IgD-negative memory B cell (primary cell): ENCODE data around the gene NEDD4L. TPM values are rescaled to one million over a fixed set of nuclear protein-coding genes. Genes with fewer than 3 reads are reported as not detected.

Experiments used
- H3K27ac Mint-ChIP-seq, 3 donors: one replicate each; pipeline ENCODE4 v1.8.0; 2020 to 2022; ENCODE audit warnings: mild to moderate bottlenecking in 3 of 3, mixed read lengths in 3 of 3, moderate library complexity in 1 of 3
- H3K27me3 Mint-ChIP-seq: one replicate; pipeline ENCODE4 v1.8.0; 2021; ENCODE audit warnings: mixed read lengths
- H3K36me3 Mint-ChIP-seq: one replicate; pipeline ENCODE4 v1.8.0; 2020; ENCODE audit warnings: mild to moderate bottlenecking, mixed read lengths
- H3K4me1 Mint-ChIP-seq, 3 donors: one replicate each; pipeline ENCODE4 v1.8.0; 2020 to 2022; ENCODE audit warnings: mixed read lengths in 3 of 3, mild to moderate bottlenecking in 1 of 3
- H3K4me3 Mint-ChIP-seq, 4 donors: one replicate each; pipeline ENCODE4 v1.8.0; 2020 to 2022; ENCODE audit warnings: mild to moderate bottlenecking in 4 of 4, mixed read lengths in 4 of 4, moderate library complexity in 3 of 4
- H3K9me3 Mint-ChIP-seq, 3 donors: one replicate each; pipeline ENCODE4 v1.8.0; 2020 to 2021; ENCODE audit warnings: mixed read lengths in 3 of 3, mild to moderate bottlenecking in 1 of 3
- polyA plus RNA-seq: library from polyadenylated mRNA; unstranded; fragments of 300-500 nt; fragmentation: Illumina TruSeq; gene quantifications from one replicate; pipeline ENCODE4 v1.2.3, GENCODE V29; 2021

The NEDD4L gene
- polyA plus RNA-seq, 1 donor from 2014 or later = 9.6 TPM

DNA sequence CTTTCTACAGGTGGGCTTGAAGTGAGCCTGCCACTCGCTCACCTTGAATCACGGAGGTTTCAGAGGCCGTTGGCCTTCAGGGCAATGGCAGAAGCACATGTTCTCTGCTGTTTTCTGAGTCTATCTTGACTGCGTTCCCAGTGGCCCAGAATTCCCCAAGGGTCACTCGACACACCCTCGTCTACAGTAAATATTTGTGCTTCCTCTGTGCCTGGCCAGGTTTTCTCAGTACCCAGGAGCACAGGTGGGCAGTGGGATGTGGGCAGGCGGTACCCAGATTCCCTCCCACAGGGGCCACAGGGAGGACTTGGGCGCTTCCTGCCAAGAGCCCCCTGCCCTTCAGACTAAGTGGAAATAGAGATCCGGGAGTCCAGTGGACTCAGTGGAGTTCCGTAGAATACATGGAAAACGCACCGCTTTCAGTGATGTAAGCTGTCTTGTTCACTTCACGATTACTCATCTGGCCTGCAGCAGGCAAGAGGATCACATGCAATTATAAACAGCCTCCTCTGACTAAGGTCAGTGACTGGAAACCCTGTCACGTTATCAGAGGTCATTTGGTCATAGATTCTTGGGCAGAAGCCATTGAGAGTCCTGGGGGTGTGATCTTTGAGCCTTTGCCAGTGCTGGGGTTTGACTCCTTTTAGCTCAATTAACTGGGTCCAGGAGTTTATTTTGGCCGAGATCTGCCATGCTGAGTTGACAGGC, 179.8 kb downstream of the NEDD4L start:
- H3K4me3 Mint-ChIP-seq = peak overlapping the region; percentile 41 to 89 (median 63)
- H3K27ac Mint-ChIP-seq = peak overlapping the region in 2 of 3 donors; percentile 49 to 75

DNA sequence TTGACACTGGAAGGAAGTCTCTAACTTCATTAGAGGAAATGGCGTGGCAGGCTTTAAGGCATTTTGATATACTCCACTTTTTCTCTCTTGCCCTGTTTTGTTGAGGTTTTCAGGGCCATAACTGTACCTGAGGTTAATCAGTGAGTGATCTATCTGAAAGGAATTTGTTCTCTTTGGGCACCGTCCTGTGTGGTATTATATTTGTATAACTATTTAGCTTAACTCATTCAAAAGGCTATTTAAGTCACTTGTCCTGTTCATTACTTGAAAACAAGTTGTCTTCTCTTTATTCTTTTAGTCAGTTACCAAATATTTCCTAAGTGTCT, 180.4 kb downstream of the NEDD4L start:
- peak overlapping the region; percentile 41 to 89 (median 63) for H3K4me3 Mint-ChIP-seq

More for the DNA sequence above, 179.8 kb downstream of the NEDD4L start:
- H3K4me1 Mint-ChIP-seq = peaks cover 31 to 48% (median 35%) of the 10 kb centered on the region in 3 donors
- H3K36me3 Mint-ChIP-seq = peaks cover 3% of the 10 kb centered on the region
- H3K27me3 Mint-ChIP-seq = no peaks in the 10 kb centered on the region
- H3K9me3 Mint-ChIP-seq = no peaks in the 10 kb centered on the region

DNA sequence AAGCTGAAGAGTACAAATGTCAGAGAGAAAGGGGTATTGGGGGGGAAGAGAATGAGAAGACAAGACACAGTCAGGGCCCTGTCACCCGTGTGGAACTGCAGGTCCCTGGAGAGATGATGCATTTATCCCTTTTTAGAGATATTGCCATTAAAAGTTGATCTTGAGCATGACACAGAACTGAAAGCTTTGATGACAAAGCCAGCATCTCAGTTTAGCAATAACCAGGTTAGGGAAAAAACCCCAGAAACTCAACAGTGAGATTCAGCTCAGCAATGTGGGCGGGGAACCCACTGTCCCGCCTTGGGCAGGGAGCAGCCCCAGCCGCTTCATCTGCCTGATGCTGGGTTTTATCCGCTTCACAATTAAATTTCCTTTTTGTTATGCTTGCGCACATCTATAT, 181.1 kb downstream of the NEDD4L start:
- H3K27ac Mint-ChIP-seq = peak overlapping the region; percentile 14 to 75 (median 56)
- H3K9me3 Mint-ChIP-seq = no peaks in the 10 kb centered on the region
- H3K4me1 Mint-ChIP-seq = peaks cover 33 to 51% (median 38%) of the 10 kb centered on the region in 3 donors
- peak overlapping the region in 3 of 4 donors; percentile 9 to 72 (median 59) for H3K4me3 Mint-ChIP-seq
- H3K36me3 Mint-ChIP-seq = peaks cover 3% of the 10 kb centered on the region
- H3K27me3 Mint-ChIP-seq = no peaks in the 10 kb centered on the region

More for the DNA sequence above, 180.4 kb downstream of the NEDD4L start:
- H3K36me3 Mint-ChIP-seq = peaks cover 3% of the 10 kb centered on the region
- H3K27ac Mint-ChIP-seq = peak overlapping the region in 1 of 3 donors; percentile 75
- H3K27me3 Mint-ChIP-seq = no peaks in the 10 kb centered on the region
- H3K9me3 Mint-ChIP-seq = no peaks in the 10 kb centered on the region
- H3K4me1 Mint-ChIP-seq = peaks cover 31 to 48% (median 35%) of the 10 kb centered on the region in 3 donors

DNA sequence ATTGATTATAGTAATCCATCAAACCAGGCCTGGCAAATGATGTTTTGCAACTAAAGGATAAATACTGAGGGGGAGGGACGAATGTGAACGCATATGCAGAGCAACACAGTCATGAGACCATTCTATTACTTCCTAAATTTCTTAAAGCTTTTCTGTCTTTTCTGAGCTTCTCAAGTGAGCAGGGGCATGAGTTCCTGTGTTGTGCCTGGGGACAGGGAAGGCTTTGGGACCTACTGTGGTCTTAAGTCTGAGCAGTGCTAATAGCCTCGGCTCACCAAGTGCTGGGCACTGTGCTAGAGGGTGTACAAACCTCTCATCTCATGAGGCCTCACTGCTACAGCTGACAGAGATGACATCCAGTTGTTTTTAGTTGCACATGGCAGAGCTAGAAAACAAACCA, 182.4 kb downstream of the NEDD4L start:
- Mint-ChIP-seq H3K27me3 (no peaks in the 10 kb centered on the region), H3K36me3 (peaks cover 3% of the 10 kb centered on the region), H3K27ac (no peak overlapping the region), H3K4me3 (no peak overlapping the region), H3K9me3 (no peaks in the 10 kb centered on the region), H3K4me1 (peaks cover 37 to 58% (median 45%) of the 10 kb centered on the region in 3 donors)

DNA sequence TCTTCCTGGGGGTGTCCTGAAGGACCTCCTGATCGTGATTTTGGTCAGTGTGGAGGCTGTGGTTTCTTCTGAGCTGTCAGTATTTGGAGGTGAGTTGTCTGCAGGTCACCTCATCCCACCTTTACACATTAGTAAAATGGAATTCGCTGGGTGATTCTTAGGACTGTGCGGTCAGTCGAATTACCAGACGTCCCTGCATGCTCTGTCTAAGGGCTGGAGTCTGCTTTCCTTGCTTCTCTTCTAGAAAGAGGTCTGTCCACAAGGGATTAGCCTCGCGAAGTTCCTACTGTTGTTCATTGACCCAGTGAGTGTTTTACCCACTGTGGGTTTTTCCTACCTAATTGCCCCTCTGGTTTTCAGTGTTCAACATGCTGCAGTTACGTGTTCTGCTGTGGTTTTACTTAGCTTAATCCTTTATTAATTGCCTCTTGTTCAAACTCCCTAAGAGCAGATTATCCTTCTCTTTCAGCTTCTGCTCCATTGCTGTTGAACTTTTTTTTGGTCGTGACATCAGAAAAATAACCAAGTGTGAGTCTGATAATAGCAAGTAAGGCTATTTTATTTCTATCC, 183.4 kb downstream of the NEDD4L start:
- Mint-ChIP-seq H3K36me3 (peaks cover 4% of the 10 kb centered on the region), H3K27me3 (no peaks in the 10 kb centered on the region), H3K4me3 (no peak overlapping the region), H3K27ac (no peak overlapping the region), H3K9me3 (peaks cover 0 to 1% (median 0%) of the 10 kb centered on the region in 3 donors), H3K4me1 (peaks cover 37 to 51% (median 41%) of the 10 kb centered on the region in 3 donors)

DNA sequence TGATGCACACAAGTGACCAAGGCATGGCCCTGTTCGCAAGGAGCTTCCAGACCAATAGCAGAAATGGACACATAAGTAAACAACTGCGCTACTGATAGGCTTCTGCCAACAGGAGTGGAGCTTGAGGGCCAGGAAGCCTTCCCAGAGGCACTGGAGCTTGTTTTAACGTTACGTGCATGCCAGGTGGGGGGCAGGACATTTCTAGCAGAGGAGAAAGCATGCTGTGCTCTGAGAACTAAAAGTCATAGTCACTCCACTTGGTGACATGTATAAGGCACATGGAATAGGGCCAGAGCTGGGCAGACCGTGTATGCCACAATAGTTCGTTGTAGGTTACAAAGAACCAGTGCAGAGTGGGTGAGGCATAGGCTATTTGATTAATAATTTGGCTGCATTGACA, 184.2 kb downstream of the NEDD4L start:
- no peak overlapping the region for H3K4me3 Mint-ChIP-seq
- H3K9me3 Mint-ChIP-seq = peaks cover 0 to 1% (median 0%) of the 10 kb centered on the region in 3 donors
- peaks cover 4% of the 10 kb centered on the region for H3K36me3 Mint-ChIP-seq
- no peak overlapping the region for H3K27ac Mint-ChIP-seq
- peaks cover 33 to 44% (median 38%) of the 10 kb centered on the region in 3 donors for H3K4me1 Mint-ChIP-seq
- no peaks in the 10 kb centered on the region for H3K27me3 Mint-ChIP-seq

DNA sequence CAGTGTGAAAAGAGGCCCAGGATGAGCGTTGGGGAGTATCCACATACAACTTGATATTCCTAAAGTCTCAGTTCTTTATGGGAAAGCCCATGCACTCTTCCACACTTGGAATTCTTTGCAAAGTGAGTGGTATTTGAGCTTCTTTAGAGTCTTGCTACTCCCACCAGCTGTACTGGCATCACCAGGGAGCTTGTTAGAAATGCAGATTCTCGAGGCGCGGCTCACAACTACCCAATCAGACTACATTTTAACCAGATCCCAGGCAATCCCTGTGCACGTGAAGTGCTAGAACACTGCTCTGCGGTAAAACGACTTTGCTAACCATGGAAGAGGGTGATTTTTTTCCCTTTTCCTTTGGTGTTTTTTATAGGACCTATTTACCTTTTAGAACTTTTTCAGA, 184.7 kb downstream of the NEDD4L start:
- peaks cover 28 to 38% (median 32%) of the 10 kb centered on the region in 3 donors for H3K4me1 Mint-ChIP-seq
- H3K9me3 Mint-ChIP-seq = peaks cover 0 to 2% (median under 1%) of the 10 kb centered on the region in 3 donors
- H3K4me3 Mint-ChIP-seq = no peak overlapping the region
- H3K27me3 Mint-ChIP-seq = no peaks in the 10 kb centered on the region
- no peak overlapping the region for H3K27ac Mint-ChIP-seq
- H3K36me3 Mint-ChIP-seq = peaks cover 4% of the 10 kb centered on the region

DNA sequence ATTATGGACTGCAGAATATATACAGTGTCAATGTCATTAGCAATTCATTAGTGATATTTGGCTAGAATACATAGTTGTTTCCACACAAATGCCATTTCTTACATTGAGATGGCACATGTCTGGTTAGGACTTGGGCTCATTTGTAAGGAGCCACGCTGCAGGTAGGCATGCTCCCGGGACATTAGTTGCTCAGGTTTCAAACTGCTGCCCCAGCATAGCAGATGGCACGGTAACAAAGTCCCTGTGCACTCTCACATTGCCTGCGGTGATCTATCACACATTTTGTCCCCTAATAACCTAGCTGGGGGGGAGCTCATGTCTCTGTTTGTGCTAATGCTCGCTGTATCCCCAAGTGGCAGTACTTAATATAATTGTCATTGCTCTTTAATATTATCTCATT, 185.1 kb downstream of the NEDD4L start:
- Mint-ChIP-seq H3K4me1 (peaks cover 25 to 34% (median 30%) of the 10 kb centered on the region in 3 donors), H3K4me3 (no peak overlapping the region), H3K9me3 (peaks cover 0 to 3% (median 2%) of the 10 kb centered on the region in 3 donors), H3K27ac (no peak overlapping the region), H3K27me3 (no peaks in the 10 kb centered on the region), H3K36me3 (peaks cover 4% of the 10 kb centered on the region)

DNA sequence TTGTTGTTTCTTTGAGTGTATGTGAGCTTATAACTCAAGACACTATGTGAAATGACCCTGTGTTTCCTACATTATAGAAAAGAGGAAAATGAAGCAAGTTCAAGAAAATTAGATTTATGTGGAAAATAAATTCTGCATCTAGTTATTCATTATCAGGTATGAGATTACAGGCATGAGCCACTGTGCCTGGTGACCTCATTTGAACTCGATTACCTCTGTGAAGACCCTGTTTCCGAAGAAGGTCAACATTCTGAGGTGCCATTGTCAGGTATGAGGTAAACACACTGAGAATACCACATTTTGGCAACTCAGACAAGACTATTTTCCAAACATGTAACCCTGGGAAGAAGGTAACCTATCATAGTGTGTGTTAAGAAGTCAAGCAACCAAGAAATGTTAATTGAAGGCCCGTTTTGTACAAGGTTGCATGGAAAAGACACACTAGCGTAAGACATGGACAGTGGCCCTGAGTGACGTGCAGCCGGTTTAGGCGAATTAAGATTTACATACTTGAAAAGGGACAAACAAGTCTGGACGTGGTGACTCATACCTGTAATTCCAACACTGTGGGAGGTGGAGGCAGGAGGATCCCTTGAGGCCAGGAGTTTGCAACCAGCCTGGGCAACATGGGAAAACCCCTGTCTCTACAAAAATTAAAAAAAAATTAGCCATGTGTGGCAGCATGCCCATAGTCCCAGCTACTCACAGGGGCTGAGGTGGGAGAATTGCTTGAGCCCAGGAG, 186.6 kb downstream of the NEDD4L start:
- H3K4me1 Mint-ChIP-seq = peaks cover 11 to 22% (median 17%) of the 10 kb centered on the region in 3 donors
- no peaks in the 10 kb centered on the region for H3K27me3 Mint-ChIP-seq
- peaks cover 4% of the 10 kb centered on the region for H3K36me3 Mint-ChIP-seq
- peak overlapping the region in 1 of 3 donors; percentile 66 for H3K27ac Mint-ChIP-seq
- peak overlapping the region in 2 of 4 donors; percentile 51 to 76 for H3K4me3 Mint-ChIP-seq
- H3K9me3 Mint-ChIP-seq = peaks cover 0 to 3% (median 2%) of the 10 kb centered on the region in 3 donors

DNA sequence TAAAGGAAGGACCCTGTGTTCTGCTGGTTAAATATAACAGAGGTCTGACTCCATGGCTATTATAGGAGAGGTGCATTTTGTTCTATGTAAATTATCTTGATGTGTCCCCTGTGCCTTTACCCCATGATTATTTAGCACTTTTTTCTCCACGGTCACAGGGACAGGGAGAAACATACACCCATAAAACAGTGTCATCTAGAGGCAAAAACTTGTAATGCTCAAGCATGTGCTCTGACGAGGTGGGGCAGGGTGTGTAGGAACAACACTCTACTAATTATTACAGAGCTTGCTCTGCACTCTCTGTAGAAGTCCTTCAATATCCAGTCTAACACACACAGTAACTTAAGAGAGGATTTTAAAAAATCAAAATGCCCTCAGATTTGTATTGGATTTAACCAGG, 187.9 kb downstream of the NEDD4L start:
- Mint-ChIP-seq H3K36me3 (peaks cover 3% of the 10 kb centered on the region), H3K27me3 (no peaks in the 10 kb centered on the region), H3K4me3 (peak overlapping the region in 1 of 4 donors; percentile 11), H3K27ac (no peak overlapping the region), H3K9me3 (peaks cover 0 to 3% (median 2%) of the 10 kb centered on the region in 3 donors), H3K4me1 (peaks cover 10 to 11% (median 11%) of the 10 kb centered on the region in 3 donors)

DNA sequence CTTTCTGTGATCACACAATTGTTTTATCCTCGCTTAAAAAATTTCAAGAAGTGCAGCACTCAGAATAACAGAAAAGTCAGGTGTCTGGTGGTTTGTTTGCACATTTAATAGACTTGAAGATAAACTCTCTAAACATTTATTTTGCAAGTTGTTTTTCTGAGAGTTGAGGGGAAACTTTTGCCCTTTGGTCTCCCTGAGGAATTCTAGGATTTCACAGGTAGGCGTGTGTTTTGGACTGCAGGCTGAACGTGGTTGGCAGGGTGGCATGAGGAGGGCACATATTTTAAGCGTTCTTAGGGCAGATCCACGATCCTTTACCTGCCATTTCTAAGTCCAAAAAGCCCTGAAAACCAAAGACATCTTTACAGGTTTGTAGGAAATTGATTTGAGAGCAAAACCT, 188.6 kb downstream of the NEDD4L start:
- no peak overlapping the region for H3K27ac Mint-ChIP-seq
- no peak overlapping the region for H3K4me3 Mint-ChIP-seq
- peaks cover 10 to 11% (median 11%) of the 10 kb centered on the region in 3 donors for H3K4me1 Mint-ChIP-seq
- H3K36me3 Mint-ChIP-seq = peaks cover 2% of the 10 kb centered on the region
- H3K27me3 Mint-ChIP-seq = no peaks in the 10 kb centered on the region
- peaks cover 0 to 3% (median 2%) of the 10 kb centered on the region in 3 donors for H3K9me3 Mint-ChIP-seq

DNA sequence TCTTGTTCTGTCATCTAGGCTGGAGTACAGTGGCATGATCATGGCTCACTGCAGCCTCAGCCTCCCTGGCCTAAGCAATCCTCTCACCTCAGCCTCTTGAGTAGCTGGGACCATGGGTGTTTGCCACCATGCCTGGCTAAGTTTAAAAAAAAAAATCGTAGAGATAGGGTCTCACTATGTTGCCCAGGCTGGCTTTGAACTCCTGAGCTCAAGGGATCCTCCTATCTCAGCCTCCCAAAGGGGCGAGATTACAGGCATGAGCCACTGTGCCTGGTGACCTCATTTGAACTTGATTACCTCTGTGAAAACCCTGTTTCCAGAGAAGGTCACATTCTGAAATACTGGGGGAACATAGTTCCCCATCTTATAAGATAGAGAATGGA, 190.3 kb downstream of the NEDD4L start:
- H3K9me3 Mint-ChIP-seq = peaks cover 0 to 3% (median 2%) of the 10 kb centered on the region in 3 donors
- H3K4me3 Mint-ChIP-seq = no peak overlapping the region
- no peak overlapping the region for H3K27ac Mint-ChIP-seq
- peaks cover 9 to 11% (median 10%) of the 10 kb centered on the region in 3 donors for H3K4me1 Mint-ChIP-seq
- peaks cover 2% of the 10 kb centered on the region for H3K36me3 Mint-ChIP-seq
- no peaks in the 10 kb centered on the region for H3K27me3 Mint-ChIP-seq

DNA sequence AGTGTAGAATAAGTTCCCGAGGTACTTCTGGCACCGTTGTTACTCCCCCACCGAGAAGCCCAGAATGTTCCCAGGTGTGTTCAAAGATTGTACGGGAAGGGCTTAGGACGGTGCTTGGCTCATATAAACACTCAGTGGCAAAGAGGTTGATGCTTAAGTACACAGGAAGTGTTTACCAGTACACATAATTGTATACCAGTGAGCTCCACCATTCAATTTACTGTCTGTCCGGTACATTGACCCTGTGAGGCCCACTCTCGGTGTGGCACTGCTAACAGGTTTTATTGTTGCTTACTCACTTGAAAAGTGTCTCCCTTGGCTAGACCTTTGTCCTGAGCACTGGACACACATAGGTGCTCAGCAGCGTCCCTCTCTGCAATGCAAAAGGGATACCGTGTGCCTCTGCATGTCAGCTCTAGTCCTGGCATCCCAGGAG, 191.0 kb downstream of the NEDD4L start:
- no peak overlapping the region for H3K4me3 Mint-ChIP-seq
- H3K27ac Mint-ChIP-seq = peak overlapping the region in 1 of 3 donors; percentile 49
- peaks cover 5% of the 10 kb centered on the region for H3K36me3 Mint-ChIP-seq

DNA sequence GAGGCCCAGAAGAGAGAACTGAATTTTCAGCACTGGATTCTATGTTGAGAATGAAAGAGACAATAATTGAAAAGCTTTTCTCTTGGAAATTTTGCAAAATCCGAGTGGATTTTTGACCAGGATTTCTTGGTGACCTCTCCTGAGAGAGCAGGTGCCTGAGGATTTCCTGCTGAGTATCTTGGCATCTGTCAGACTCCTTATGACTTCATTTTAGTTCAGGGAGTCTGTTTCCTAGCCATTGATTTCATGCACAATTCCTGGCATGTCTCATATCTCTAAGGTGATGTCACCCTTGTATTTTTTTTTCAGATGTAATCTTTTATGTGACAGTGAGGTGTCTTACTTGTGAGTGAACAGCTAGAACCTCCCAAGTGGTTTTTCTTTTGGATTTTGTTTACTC, 195.9 kb downstream of the NEDD4L start:
- peaks cover 0 to 2% (median 0%) of the 10 kb centered on the region in 3 donors for H3K4me1 Mint-ChIP-seq
- H3K9me3 Mint-ChIP-seq = no peaks in the 10 kb centered on the region
- H3K4me3 Mint-ChIP-seq = no peak overlapping the region
- no peak overlapping the region for H3K27ac Mint-ChIP-seq
- H3K27me3 Mint-ChIP-seq = no peaks in the 10 kb centered on the region
- H3K36me3 Mint-ChIP-seq = peaks cover 7% of the 10 kb centered on the region

More for the DNA sequence above, 191.0 kb downstream of the NEDD4L start:
- H3K9me3 Mint-ChIP-seq = peaks cover 0 to 3% (median 2%) of the 10 kb centered on the region in 3 donors
- peaks cover 8 to 9% (median 8%) of the 10 kb centered on the region in 3 donors for H3K4me1 Mint-ChIP-seq
- H3K27me3 Mint-ChIP-seq = no peaks in the 10 kb centered on the region
